D721Med (cell line): ENCODE measurements around the gene ZNF407.

Source experiments
- DNase-seq: peaks from one replicate; pipeline ENCODE4 v3.0.0; 2011; ENCODE audit warnings: low spot score; ENCODE audit not compliant: insufficient read length
- FAIRE-seq: peaks from 2 replicates; lab custom pipeline; 2011; peaks lifted over from hg19 to GRCh38; lab: Jason Lieb, UNC
- CTCF ChIP-seq: IDR thresholded peaks from 2 replicates; pipeline ENCODE4 v1.5.1; 2012; ENCODE audit warnings: mild to moderate bottlenecking, control low read depth; ENCODE audit not compliant: insufficient read depth; ENCODE audit errors: missing control alignments

ZNF407 gene

GRCh38 chr18:74698881-74699280, 101.2 kb downstream of the ZNF407 start:
- FAIRE-seq (peak; percentile 89), DNase-seq (no peak)
- TF ChIP-seq CTCF: no peak

GRCh38 chr18:74699455-74699854, 101.8 kb downstream of the ZNF407 start:
- no peak for TF ChIP-seq CTCF
- DNase-seq (no peak), FAIRE-seq (no peak)

- FAIRE-seq (no peak), DNase-seq (no peak)
- no peak for TF ChIP-seq CTCF
Measured at GRCh38 chr18:74702950-74703349, 105.3 kb downstream of the ZNF407 start.

GRCh38 chr18:74708169-74708568, 110.5 kb downstream of the ZNF407 start:
- DNase-seq (no peak), FAIRE-seq (no peak)
- TF ChIP-seq CTCF: no peak

GRCh38 chr18:74709452-74709851, 111.8 kb downstream of the ZNF407 start:
- DNase-seq (no peak), FAIRE-seq (no peak)
- TF ChIP-seq CTCF: no peak

- DNase-seq: no peak
- no peak for TF ChIP-seq CTCF
- FAIRE-seq: no peak
Measured at GRCh38 chr18:74714120-74714519, 116.5 kb downstream of the ZNF407 start.

- FAIRE-seq: no peak
- DNase-seq: no peak
- TF ChIP-seq CTCF: no peak
Measured at GRCh38 chr18:74714791-74715190, 117.1 kb downstream of the ZNF407 start.
